Activated naive CD8-positive, alpha-beta T cell treated with anti-CD3 and anti-CD28 coated beads, Interleukin-2, amount 50 U/mL, for 24 hours (primary cell): ENCODE results near the gene ABHD17C.
A peak's percentile ranks its signal among the peaks of the same experiment; 100 is the strongest.

Experiments
- ATAC-seq: fragments of 150-1000 bp; cut with Tn5 transposase; one replicate; pipeline ENCODE4 v1.10.0; 2021
- DNase-seq: peaks from one replicate; pipeline ENCODE4 v3.0.0; 2021
- H3K27ac Mint-ChIP-seq: one replicate; pipeline ENCODE4 v1.8.0; 2021; ENCODE audit warnings: mild to moderate bottlenecking, mixed read lengths
- H3K27me3 Mint-ChIP-seq: one replicate; pipeline ENCODE4 v1.8.0; 2021; ENCODE audit warnings: mixed read lengths
- H3K36me3 Mint-ChIP-seq: one replicate; pipeline ENCODE4 v1.8.0; 2021; ENCODE audit warnings: low read depth, mixed read lengths
- H3K4me1 Mint-ChIP-seq: one replicate; pipeline ENCODE4 v1.8.0; 2021; ENCODE audit warnings: mixed read lengths
- H3K4me3 Mint-ChIP-seq: one replicate; pipeline ENCODE4 v1.8.0; 2021; ENCODE audit warnings: mild to moderate bottlenecking, moderate library complexity, mixed read lengths
- H3K9me3 Mint-ChIP-seq: one replicate; pipeline ENCODE4 v1.8.0; 2021; ENCODE audit warnings: mixed read lengths

ABHD17C gene

GRCh38 chr15:80787316-80787715 lies 92.2 kb downstream of the ABHD17C start:
- DNase-seq, result no peak
- peaks cover 19% of the 10 kb centered on the region for H3K27me3 Mint-ChIP-seq

GRCh38 chr15:80788536-80788935 lies 93.4 kb downstream of the ABHD17C start:
- DNase-seq (no peak), ATAC-seq (no peak)
- Mint-ChIP-seq H3K4me3 (no peak overlapping the region), H3K27ac (no peak overlapping the region), H3K36me3 (no peaks in the 10 kb centered on the region), H3K27me3 (peaks cover 17% of the 10 kb centered on the region), H3K9me3 (no peaks in the 10 kb centered on the region), H3K4me1 (no peaks in the 10 kb centered on the region)

More at GRCh38 chr15:80787316-80787715, 92.2 kb downstream of the ABHD17C start:
- Mint-ChIP-seq H3K4me1 (no peaks in the 10 kb centered on the region), H3K9me3 (no peaks in the 10 kb centered on the region), H3K27ac (no peak overlapping the region), H3K36me3 (no peaks in the 10 kb centered on the region), H3K4me3 (no peak overlapping the region)
- ATAC-seq, result no peak

GRCh38 chr15:80789296-80789695 lies 94.2 kb downstream of the ABHD17C start:
- Mint-ChIP-seq H3K4me3 (no peak overlapping the region), H3K27ac (no peak overlapping the region), H3K27me3 (peaks cover 17% of the 10 kb centered on the region), H3K9me3 (no peaks in the 10 kb centered on the region), H3K36me3 (no peaks in the 10 kb centered on the region), H3K4me1 (no peaks in the 10 kb centered on the region)
- DNase-seq (no peak), ATAC-seq (no peak)

- peaks cover 19% of the 10 kb centered on the region for H3K27me3 Mint-ChIP-seq
- no peak overlapping the region for H3K4me3 Mint-ChIP-seq
- DNase-seq (no peak), ATAC-seq (no peak)
- no peaks in the 10 kb centered on the region for H3K9me3 Mint-ChIP-seq
- no peaks in the 10 kb centered on the region for H3K4me1 Mint-ChIP-seq
- H3K36me3 Mint-ChIP-seq, result no peaks in the 10 kb centered on the region
- H3K27ac Mint-ChIP-seq, result no peak overlapping the region
Measured at GRCh38 chr15:80789796-80790195, 94.7 kb downstream of the ABHD17C start.

- Mint-ChIP-seq H3K36me3 (no peaks in the 10 kb centered on the region), H3K4me1 (no peaks in the 10 kb centered on the region), H3K9me3 (no peaks in the 10 kb centered on the region), H3K27me3 (peaks cover 20% of the 10 kb centered on the region), H3K27ac (no peak overlapping the region), H3K4me3 (no peak overlapping the region)
- DNase-seq (no peak), ATAC-seq (no peak)
Measured at GRCh38 chr15:80790236-80790635, 95.1 kb downstream of the ABHD17C start.

GRCh38 chr15:80791004-80791403 lies 95.9 kb downstream of the ABHD17C start:
- no peaks in the 10 kb centered on the region for H3K36me3 Mint-ChIP-seq
- H3K27me3 Mint-ChIP-seq, result peaks cover 20% of the 10 kb centered on the region
- DNase-seq, result no peak
- H3K4me1 Mint-ChIP-seq, result no peaks in the 10 kb centered on the region
- no peak overlapping the region for H3K27ac Mint-ChIP-seq
- H3K4me3 Mint-ChIP-seq, result no peak overlapping the region
- no peak for ATAC-seq
- no peaks in the 10 kb centered on the region for H3K9me3 Mint-ChIP-seq

GRCh38 chr15:80796407-80796806 lies 101.3 kb downstream of the ABHD17C start:
- Mint-ChIP-seq H3K4me3 (no peak overlapping the region), H3K9me3 (no peaks in the 10 kb centered on the region), H3K27ac (no peak overlapping the region), H3K27me3 (peaks cover 8% of the 10 kb centered on the region), H3K36me3 (no peaks in the 10 kb centered on the region), H3K4me1 (no peaks in the 10 kb centered on the region)
- no peak for ATAC-seq
- DNase-seq, result no peak

- DNase-seq (no peak), ATAC-seq (no peak)
- Mint-ChIP-seq H3K9me3 (no peaks in the 10 kb centered on the region), H3K27ac (no peak overlapping the region), H3K4me1 (peaks cover 12% of the 10 kb centered on the region), H3K27me3 (peaks cover 3% of the 10 kb centered on the region), H3K36me3 (no peaks in the 10 kb centered on the region), H3K4me3 (no peak overlapping the region)
Measured at GRCh38 chr15:80798911-80799310, 103.8 kb downstream of the ABHD17C start.

- ATAC-seq, result no peak
- Mint-ChIP-seq H3K36me3 (no peaks in the 10 kb centered on the region), H3K9me3 (no peaks in the 10 kb centered on the region), H3K27ac (no peak overlapping the region), H3K4me1 (peaks cover 23% of the 10 kb centered on the region), H3K27me3 (no peaks in the 10 kb centered on the region), H3K4me3 (no peak overlapping the region)
- DNase-seq, result no peak
Measured at GRCh38 chr15:80800067-80800466, 105.0 kb downstream of the ABHD17C start.

- Mint-ChIP-seq H3K36me3 (no peaks in the 10 kb centered on the region), H3K4me1 (peaks cover 31% of the 10 kb centered on the region), H3K9me3 (no peaks in the 10 kb centered on the region), H3K4me3 (no peak overlapping the region), H3K27ac (no peak overlapping the region), H3K27me3 (peaks cover 3% of the 10 kb centered on the region)
- no peak for ATAC-seq
- DNase-seq, result no peak
Measured at GRCh38 chr15:80801891-80802680, 107.0 kb downstream of the ABHD17C start.

- H3K4me3 Mint-ChIP-seq, result no peak overlapping the region
Measured at GRCh38 chr15:80803580-80804525, 108.7 kb downstream of the ABHD17C start.

GRCh38 chr15:80804970-80805495 lies 109.9 kb downstream of the ABHD17C start:
- Mint-ChIP-seq H3K27ac (no peak overlapping the region), H3K4me1 (peaks cover 31% of the 10 kb centered on the region), H3K4me3 (no peak overlapping the region), H3K27me3 (peaks cover 6% of the 10 kb centered on the region), H3K36me3 (no peaks in the 10 kb centered on the region), H3K9me3 (no peaks in the 10 kb centered on the region)
- peak; percentile 7 for ATAC-seq
- peak; percentile 10 for DNase-seq

More at GRCh38 chr15:80803580-80804525, 108.7 kb downstream of the ABHD17C start:
- DNase-seq (peak; percentile 20), ATAC-seq (peak; percentile 80)
- Mint-ChIP-seq H3K27ac (peak overlapping the region; percentile 43), H3K36me3 (no peaks in the 10 kb centered on the region), H3K9me3 (no peaks in the 10 kb centered on the region), H3K4me1 (peaks cover 31% of the 10 kb centered on the region), H3K27me3 (peaks cover 6% of the 10 kb centered on the region)
